GM23248 (cell line): ENCODE data around the gene SMCO2.

Experiments
- EZH2 ChIP-seq: fragments of 200-600 bp; sonication (generic); IDR thresholded peaks from 2 replicates; pipeline ENCODE4 v1.6.1; 2018; ENCODE audit warnings: antibody characterized with exemption, mild to moderate bottlenecking; ENCODE audit not compliant: insufficient read depth, poor library complexity, severe bottlenecking
- EZH2phosphoT487 ChIP-seq: fragments of 200-600 bp; sonication (generic); IDR thresholded peaks from 2 replicates; pipeline ENCODE4 v1.6.1; 2018; ENCODE audit warnings: antibody characterized with exemption, moderate library complexity, mild to moderate bottlenecking, low read depth; ENCODE audit not compliant: insufficient read depth

- TF ChIP-seq EZH2phosphoT487 (no peak), EZH2 (no peak)
These were observed 18.7 kb upstream of the SMCO2 start for GRCh38 chr12:27427824-27428223.
